H1 (cell line): ENCODE results near the gene RSPH9. TPM values are rescaled to one million over a fixed set of nuclear protein-coding genes. Genes with fewer than 3 reads are reported as not detected.

ENCODE experiments used
- BRCA1 ChIP-seq: IDR thresholded peaks from 2 replicates; pipeline ENCODE4 v1.6.1; 2012; ENCODE audit warnings: low read depth, low read length, improper control_type of control experiment
- CTCF ChIP-seq, 3 experiments: IDR thresholded peaks; 1 replicate in 2 of 3; 2 replicates in 1 of 3; pipeline versions ENCODE4 v1.5.1 to v1.6.1; 2011; ENCODE audit warnings: low read length in 3 of 3, mild to moderate bottlenecking in 3 of 3, inconsistent platforms in 2 of 3, low read depth in 1 of 3, moderate library complexity in 1 of 3; ENCODE audit not compliant: insufficient read depth in 1 of 3; ENCODE audit errors: control extremely low read depth in 1 of 3
- KDM4A ChIP-seq: IDR thresholded peaks from one replicate; pipeline ENCODE4 v1.7.1; 2012; ENCODE audit warnings: low read depth, mild to moderate bottlenecking, moderate library complexity, low read length, inconsistent platforms; ENCODE audit not compliant: severe bottlenecking
- MAX ChIP-seq: IDR thresholded peaks from 2 replicates; pipeline ENCODE4 v1.6.1; 2012; ENCODE audit warnings: inconsistent platforms
- RBBP5 ChIP-seq: IDR thresholded peaks from 2 replicates; pipeline ENCODE4 v1.7.1; 2012; ENCODE audit warnings: low read depth, mild to moderate bottlenecking, inconsistent platforms, low read length, moderate library complexity, borderline replicate concordance
- TAF1 ChIP-seq: IDR thresholded peaks from 2 replicates; pipeline ENCODE4 v1.6.1; 2011; ENCODE audit warnings: mild to moderate bottlenecking, low read depth, low read length
- polyA plus RNA-seq, 7 experiments: library from polyadenylated mRNA; depleted of rRNA in 3 of 7; stranded (reverse) in 5 of 7; unstranded in 2 of 7; fragments of >200 nt in 5 of 7; fragments of 200-250 nt in 2 of 7; gene quantifications; 1 replicate in 5 of 7; 2 replicates in 1 of 7; 4 replicates in 1 of 7; pipeline versions ENCODE4 v1.2.1 to v1.2.3, GENCODE V29; 2011 to 2013; ENCODE audit warnings: missing spikeins in 2 of 7, mixed read lengths in 2 of 7
- total RNA-seq: library from RNA; stranded (reverse); fragmentation: NEBNext Ultra II Directional; extraction: Animal tissue kit (Norgen Biotek cat#: 25700); gene quantifications from 2 replicates; pipeline ENCODE4 v1.2.1, GENCODE V29; 2021

The RSPH9 gene
- total and polyA plus RNA-seq, 2 of the 8 experiments (the other 6 are each of a cell fraction or from before 2014, with no cell fraction given): 0.15 to 0.23 TPM

GRCh38 chr6:43689421-43689820 is 44.6 kb downstream of the RSPH9 start (continued):
- TF ChIP-seq RBBP5: no peak
- no peak for TF ChIP-seq BRCA1
- TF ChIP-seq CTCF (IDR thresholded peaks at IDR 0.05; ENCODE audit: control extremely low read depth in 1 of 3, insufficient read depth in 1 of 3, low read depth in 1 of 3, low read length in 3 of 3): no peak
- no peak for TF ChIP-seq TAF1
- TF ChIP-seq MAX: no peak
- TF ChIP-seq KDM4A: no peak
